Measurements from ENCODE around the gene LRGUK. TPM values are rescaled to one million over a fixed set of nuclear protein-coding genes. Genes with fewer than 3 reads are reported as not detected.

LRGUK gene
- total RNA-seq, 3 donors from 2014 or later (not counting 1 experiment from before 2014, with no cell fraction given), result 0.90 to 1.7 (median 0.92) TPM

- WGBS (ENCODE audit: insufficient coverage), result 89% methylated on average over 9 of the region's 10 CpGs
- Histone ChIP-seq H3K4me1 (ENCODE audit: control insufficient read depth, insufficient read depth, low read length) (no peaks in the 10 kb centered on the region), H3K36me3 (ENCODE audit: control insufficient read depth, insufficient read depth, low read length) (peaks cover 45% of the 10 kb centered on the region), H3K4me3 (ENCODE audit: low read length) (no peak overlapping the region), H3K9me3 (ENCODE audit: control insufficient read depth, insufficient read depth, low read length) (no peaks in the 10 kb centered on the region), H3K27ac (ENCODE audit: low read length) (no peak overlapping the region), H3K27me3 (ENCODE audit: control insufficient read depth, insufficient read depth, low read length) (no peaks in the 10 kb centered on the region)
- no peak for ATAC-seq
- no peaks in the 10 kb centered on the region for H3K4me1 Mint-ChIP-seq
- intact Hi-C loops (cut with micrococcal nuclease), result no loop called here
- H3K4me3 Mint-ChIP-seq, result no peak overlapping the region
- H3K27me3 Mint-ChIP-seq (ENCODE audit: low read depth in 2 of 2), result no peaks in the 10 kb centered on the region
- H3K27ac Mint-ChIP-seq, result no peak overlapping the region
- H3K36me3 Mint-ChIP-seq, result peaks cover 36% of the 10 kb centered on the region
- no peak for DNase-seq
- no peak for TF ChIP-seq CTCF (IDR thresholded peaks at IDR 0.05)
- no peaks in the 10 kb centered on the region for H3K9me3 Mint-ChIP-seq
Observed at GRCh38 chr7:134298902-134299683, 172.0 kb downstream of the LRGUK start.

GRCh38 chr7:134300988-134301387 is 173.8 kb downstream of the LRGUK start:
- H3K9me3 Mint-ChIP-seq, result no peaks in the 10 kb centered on the region
- DNase-seq, result no peak
- TF ChIP-seq CTCF (IDR thresholded peaks at IDR 0.05), result no peak
- intact Hi-C loops (cut with micrococcal nuclease), result no loop called here
- H3K9me3 ChIP-seq (ENCODE audit: control insufficient read depth, insufficient read depth, low read length), result no peaks in the 10 kb centered on the region
- no peaks in the 10 kb centered on the region for H3K27me3 Mint-ChIP-seq (ENCODE audit: low read depth in 2 of 2)
- H3K36me3 Mint-ChIP-seq, result peaks cover 28% of the 10 kb centered on the region
- H3K4me1 Mint-ChIP-seq, result no peaks in the 10 kb centered on the region
- H3K27ac Mint-ChIP-seq, result no peak overlapping the region
- H3K4me3 Mint-ChIP-seq, result no peak overlapping the region
- H3K4me3 ChIP-seq (ENCODE audit: low read length), result no peak overlapping the region
- no peak overlapping the region for H3K27ac ChIP-seq (ENCODE audit: low read length)
- WGBS (ENCODE audit: insufficient coverage), result 97% methylated on average over 2 of the region's 2 CpGs
- H3K4me1 ChIP-seq (ENCODE audit: control insufficient read depth, insufficient read depth, low read length), result no peaks in the 10 kb centered on the region
- no peak for ATAC-seq
- peaks cover 46% of the 10 kb centered on the region for H3K36me3 ChIP-seq (ENCODE audit: control insufficient read depth, insufficient read depth, low read length)
- no peaks in the 10 kb centered on the region for H3K27me3 ChIP-seq (ENCODE audit: control insufficient read depth, insufficient read depth, low read length)

- H3K4me1 Mint-ChIP-seq, result no peaks in the 10 kb centered on the region
- WGBS (ENCODE audit: insufficient coverage), result 94% methylated on average over 1 of the region's 3 CpGs
- H3K36me3 ChIP-seq (ENCODE audit: control insufficient read depth, insufficient read depth, low read length), result peaks cover 43% of the 10 kb centered on the region
Observed at GRCh38 chr7:134301592-134301991, 174.5 kb downstream of the LRGUK start.

More at GRCh38 chr7:134301592-134301991, 174.5 kb downstream of the LRGUK start:
- no peak overlapping the region for H3K4me3 Mint-ChIP-seq
- H3K36me3 Mint-ChIP-seq, result peaks cover 28% of the 10 kb centered on the region
- H3K9me3 Mint-ChIP-seq, result no peaks in the 10 kb centered on the region
- ATAC-seq (no peak), DNase-seq (no peak)
- no peaks in the 10 kb centered on the region for H3K27me3 ChIP-seq (ENCODE audit: control insufficient read depth, insufficient read depth, low read length)
- no peaks in the 10 kb centered on the region for H3K27me3 Mint-ChIP-seq (ENCODE audit: low read depth in 2 of 2)
- no peak overlapping the region for H3K27ac Mint-ChIP-seq
- intact Hi-C loops (cut with micrococcal nuclease), result no loop called here
- H3K27ac ChIP-seq (ENCODE audit: low read length), result no peak overlapping the region
- no peak overlapping the region for H3K4me3 ChIP-seq (ENCODE audit: low read length)
- TF ChIP-seq CTCF (IDR thresholded peaks at IDR 0.05), result no peak
- H3K4me1 ChIP-seq (ENCODE audit: control insufficient read depth, insufficient read depth, low read length), result no peaks in the 10 kb centered on the region
- no peaks in the 10 kb centered on the region for H3K9me3 ChIP-seq (ENCODE audit: control insufficient read depth, insufficient read depth, low read length)

Measured in natural killer cell (primary cell).